Cardiac muscle cell (in vitro differentiated cells and primary cell): Measurements from ENCODE around the gene AFG1L. TPM values are rescaled to one million over a fixed set of nuclear protein-coding genes. Genes with fewer than 3 reads are reported as not detected.

ENCODE experiments used
- DNase-seq, 2 donors: peaks; one replicate each; pipeline versions ENCODE4 v3.0.0 to v3.0.0-alpha.2; 2010 to 2017; ENCODE audit warnings: low read depth in 1 of 2, low spot score in 1 of 2
- H3K27ac ChIP-seq: fragments of 200-600 bp; sonication (generic); 2 replicates; pipeline ENCODE4 v1.5.1; 2016
- H3K27me3 ChIP-seq: fragments of 200-600 bp; sonication (generic); 2 replicates; pipeline ENCODE4 v1.6.0; 2016; ENCODE audit warnings: control low read depth
- H3K36me3 ChIP-seq: fragments of 200-600 bp; sonication (generic); 2 replicates; pipeline ENCODE4 v1.5.1; 2016; ENCODE audit warnings: control low read depth
- H3K4me1 ChIP-seq: fragments of 200-600 bp; sonication (generic); 2 replicates; pipeline ENCODE4 v1.8.1; 2017; ENCODE audit warnings: low read depth, mild to moderate bottlenecking, mixed run types
- H3K4me3 ChIP-seq: fragments of 200-600 bp; sonication (generic); 2 replicates; pipeline ENCODE4 v1.5.1; 2016; ENCODE audit warnings: mild to moderate bottlenecking
- H3K9me3 ChIP-seq: fragments of 200-600 bp; sonication (generic); 2 replicates; pipeline ENCODE4 v1.5.1; 2017; ENCODE audit warnings: low read depth, mild to moderate bottlenecking, control low read depth
- CTCF ChIP-seq: IDR thresholded peaks from 2 replicates; pipeline ENCODE4 v1.5.1; 2012; ENCODE audit warnings: low read depth, mild to moderate bottlenecking, low read length
- polyA plus RNA-seq: library from polyadenylated mRNA; unstranded; fragments of >200 nt; fragmentation: Nextera tagmentation; extraction: Ambion mirVana; gene quantifications from 2 replicates; pipeline ENCODE4 v1.2.1, GENCODE V29; 2016
- total RNA-seq: library from RNA; depleted of rRNA; stranded (reverse); fragments of >200 nt; gene quantifications from 2 replicates; pipeline ENCODE4 v1.2.3, GENCODE V29; 2016

Gene AFG1L
- total and polyA plus RNA-seq, 2 experiments from 2014 or later, result 7.7 to 8.8 TPM

GRCh38 chr6:108432792-108433191 is 137.9 kb downstream of the AFG1L start:
- no peak for DNase-seq
- Histone ChIP-seq H3K4me1 (no peaks in the 10 kb centered on the region), H3K4me3 (no peak overlapping the region)

GRCh38 chr6:108434222-108434621 is 139.4 kb downstream of the AFG1L start:
- no peak overlapping the region for H3K27ac ChIP-seq
- no peak for DNase-seq
- H3K9me3 ChIP-seq, result no peaks in the 10 kb centered on the region
- no peak for TF ChIP-seq CTCF
- H3K4me3 ChIP-seq, result no peak overlapping the region
- no peaks in the 10 kb centered on the region for H3K27me3 ChIP-seq
- H3K36me3 ChIP-seq, result no peaks in the 10 kb centered on the region
- no peaks in the 10 kb centered on the region for H3K4me1 ChIP-seq

More at GRCh38 chr6:108432792-108433191, 137.9 kb downstream of the AFG1L start:
- Histone ChIP-seq H3K27me3 (no peaks in the 10 kb centered on the region), H3K36me3 (no peaks in the 10 kb centered on the region), H3K27ac (no peak overlapping the region), H3K9me3 (no peaks in the 10 kb centered on the region)
- TF ChIP-seq CTCF, result no peak

- H3K27ac ChIP-seq, result no peak overlapping the region
- no peak for DNase-seq
- no peak for TF ChIP-seq CTCF
- no peaks in the 10 kb centered on the region for H3K9me3 ChIP-seq
- no peaks in the 10 kb centered on the region for H3K4me1 ChIP-seq
- no peak overlapping the region for H3K4me3 ChIP-seq
- no peaks in the 10 kb centered on the region for H3K36me3 ChIP-seq
- H3K27me3 ChIP-seq, result no peaks in the 10 kb centered on the region
Measured at GRCh38 chr6:108435391-108435790, 140.5 kb downstream of the AFG1L start.

GRCh38 chr6:108436771-108437170 is 141.9 kb downstream of the AFG1L start:
- no peaks in the 10 kb centered on the region for H3K27me3 ChIP-seq
- no peaks in the 10 kb centered on the region for H3K36me3 ChIP-seq
- no peaks in the 10 kb centered on the region for H3K9me3 ChIP-seq
- no peak overlapping the region for H3K27ac ChIP-seq
- H3K4me3 ChIP-seq, result no peak overlapping the region
- DNase-seq, result no peak
- H3K4me1 ChIP-seq, result no peaks in the 10 kb centered on the region
- no peak for TF ChIP-seq CTCF

- H3K27ac ChIP-seq, result no peak overlapping the region
- TF ChIP-seq CTCF, result no peak
- no peaks in the 10 kb centered on the region for H3K36me3 ChIP-seq
- no peaks in the 10 kb centered on the region for H3K9me3 ChIP-seq
- no peaks in the 10 kb centered on the region for H3K4me1 ChIP-seq
- no peak overlapping the region for H3K4me3 ChIP-seq
- no peak for DNase-seq
- H3K27me3 ChIP-seq, result no peaks in the 10 kb centered on the region
Measured at GRCh38 chr6:108437821-108438220, 143.0 kb downstream of the AFG1L start.

- no peak for TF ChIP-seq CTCF
- Histone ChIP-seq H3K4me3 (no peak overlapping the region), H3K27me3 (no peaks in the 10 kb centered on the region), H3K4me1 (peaks cover 2% of the 10 kb centered on the region), H3K36me3 (no peaks in the 10 kb centered on the region), H3K9me3 (no peaks in the 10 kb centered on the region), H3K27ac (no peak overlapping the region)
- peak in 1 of 2 donors; percentile 19 for DNase-seq
Measured at GRCh38 chr6:108438918-108439317, 144.1 kb downstream of the AFG1L start.
